GM10248 (cell line): Measurements from ENCODE around the gene FKBP9.
"Not testable (repeated sequence)": the region's sequence is repeated elsewhere in the genome, so short reads cannot be mapped to it uniquely, and the experiment has no call there.

Source experiments
- CTCF ChIA-PET: fragments of 300-600 bp; sonication (Branson Sonifier 250); formaldehyde crosslinking; extraction: SDS; loops from one replicate; lab custom pipeline; 2021; ENCODE audit warnings: antibody characterized with exemption; lab: Yijun Ruan, JAX
- POLR2A ChIA-PET: fragments of 350-650 bp; sonication (Branson Sonifier 250); formaldehyde crosslinking; extraction: SDS; loops from one replicate; lab custom pipeline; 2020; ENCODE audit warnings: antibody characterized with exemption; lab: Yijun Ruan, JAX
- DNase-seq: peaks from one replicate; pipeline ENCODE4 v3.0.0; 2012; ENCODE audit errors: extremely low spot score
- CTCF ChIP-seq: IDR thresholded peaks from 2 replicates; pipeline ENCODE4 v1.5.1; 2012; ENCODE audit warnings: mild to moderate bottlenecking, low read depth; ENCODE audit errors: extremely low read depth, missing control alignments, control extremely low read depth

The FKBP9 gene

GRCh38 chr7:32947420-32947983, 9.7 kb upstream of the FKBP9 start:
- DNase-seq, result no peak
- POLR2A ChIA-PET, result no interaction called here

GRCh38 chr7:32948202-32948601, 9.0 kb upstream of the FKBP9 start:
- ChIA-PET POLR2A (no interaction called here), CTCF (interaction anchor here (0.9 kb wide), 1 partner anchor 102 kb away, joined by 4 read pairs; no protein-coding TSS in a partner anchor)
- TF ChIP-seq CTCF, result no peak
- DNase-seq, result no peak

More at GRCh38 chr7:32947420-32947983, 9.7 kb upstream of the FKBP9 start:
- no peak for TF ChIP-seq CTCF
- CTCF ChIA-PET, result interaction anchor here (0.9 kb wide), 1 partner anchor 101 kb away, joined by 4 read pairs; no protein-coding TSS in a partner anchor

GRCh38 chr7:32952876-32953275, 4.4 kb upstream of the FKBP9 start:
- no peak for TF ChIP-seq CTCF
- ChIA-PET CTCF (no interaction called here), POLR2A (no interaction called here)
- no peak for DNase-seq

- TF ChIP-seq CTCF, result no peak
- no peak for DNase-seq
- POLR2A ChIA-PET, result no interaction called here
- CTCF ChIA-PET, result interaction anchor here (1.3 to 1.8 kb wide), 4 partner anchors 9 to 150 kb away, joined by 5 read pairs; no protein-coding TSS in a partner anchor
Observed at GRCh38 chr7:32958046-32959025, 1.1 kb downstream of the FKBP9 start.

- DNase-seq, POLR2A ChIA-PET: not testable (repeated sequence)
- CTCF ChIA-PET, result interaction anchor here (0.9 to 2.3 kb wide), 5 partner anchors 74 to 163 kb away, joined by 3 to 9 read pairs (median 4); partner anchors contain the start of gene RP9
Observed at GRCh38 chr7:32963880-32964301, 6.7 kb downstream of the FKBP9 start.

- CTCF ChIA-PET, result interaction anchor here (0.8 to 2.3 kb wide), 10 partner anchors 14 to 164 kb away, joined by 3 to 12 read pairs (median 4); partner anchors contain the start of gene RP9
- POLR2A ChIA-PET, result not testable (repeated sequence)
Observed at GRCh38 chr7:32964461-32965159, 7.4 kb downstream of the FKBP9 start.

GRCh38 chr7:32966489-32967267, 9.4 kb downstream of the FKBP9 start:
- CTCF ChIA-PET, result interaction anchor here (1.4 to 1.8 kb wide), 2 partner anchors 74 to 142 kb away, joined by 3 to 12 read pairs; partner anchors contain the start of gene RP9
- DNase-seq, POLR2A ChIA-PET: not testable (repeated sequence)

More at GRCh38 chr7:32964461-32965159, 7.4 kb downstream of the FKBP9 start:
- DNase-seq, result not testable (repeated sequence)

GRCh38 chr7:32967268-32967582, 10.0 kb downstream of the FKBP9 start:
- POLR2A ChIA-PET, DNase-seq, CTCF ChIA-PET: not testable (repeated sequence)

GRCh38 chr7:32971967-32972366, 14.7 kb downstream of the FKBP9 start:
- DNase-seq, CTCF ChIA-PET, POLR2A ChIA-PET: not testable (repeated sequence)

GRCh38 chr7:32977159-32977558, 19.9 kb downstream of the FKBP9 start:
- POLR2A ChIA-PET, DNase-seq, CTCF ChIA-PET: not testable (repeated sequence)

- POLR2A ChIA-PET, DNase-seq, CTCF ChIA-PET: not testable (repeated sequence)
Observed at GRCh38 chr7:32979246-32979645, 22.0 kb downstream of the FKBP9 start.
